HepG2 (cell line): ENCODE measurements around the gene CHPF. TPM values are rescaled to one million over a fixed set of nuclear protein-coding genes. Genes with fewer than 3 reads are reported as not detected.

Experiments
- AKAP8 ChIP-seq: sonication (generic); formaldehyde crosslinking; IDR thresholded peaks from 2 replicates; pipeline ENCODE4 v1.5.1; 2020; ENCODE audit warnings: mild to moderate bottlenecking, missing genetic modification reagents
- EEA1 ChIP-seq: sonication (generic); formaldehyde crosslinking; IDR thresholded peaks from 2 replicates; pipeline ENCODE4 v1.5.1; 2020; ENCODE audit warnings: mild to moderate bottlenecking, missing genetic modification reagents, borderline replicate concordance
- HNF4G ChIP-seq, 2 experiments: sonication (generic) in 1 of 2; formaldehyde crosslinking in 1 of 2; IDR thresholded peaks; 2 replicates each; pipeline versions ENCODE4 v1.4.0 to v1.6.1; 2011 to 2020; ENCODE audit warnings: borderline replicate concordance in 2 of 2, low read depth in 2 of 2, mild to moderate bottlenecking in 2 of 2, low read length in 1 of 2, missing genetic modification reagents in 1 of 2, moderate library complexity in 1 of 2
- HOXD1 ChIP-seq: sonication (generic); formaldehyde crosslinking; IDR thresholded peaks from 2 replicates; pipeline ENCODE4 v1.5.0; 2020; ENCODE audit warnings: missing genetic modification reagents
- MIER3 ChIP-seq: IDR thresholded peaks from 2 replicates; pipeline ENCODE4 v1.6.1; 2016; ENCODE audit warnings: missing compliant biosample characterization, borderline replicate concordance
- PAX8 ChIP-seq: sonication (generic); formaldehyde crosslinking; IDR thresholded peaks from 2 replicates; pipeline ENCODE4 v1.8.0; 2022; ENCODE audit warnings: mild to moderate bottlenecking, missing genetic modification reagents, borderline replicate concordance
- POLR2G ChIP-seq: fragments of 200-400 bp; formaldehyde crosslinking; IDR thresholded peaks from 2 replicates; pipeline ENCODE4 v1.6.1; 2018; ENCODE audit warnings: mild to moderate bottlenecking, low read depth, low read length, moderate library complexity
- RAD21 ChIP-seq: fragments of 450-650 bp; formaldehyde crosslinking; IDR thresholded peaks from 2 replicates; pipeline ENCODE4 v1.5.0; 2020; ENCODE audit warnings: mild to moderate bottlenecking
- SAP130 ChIP-seq: IDR thresholded peaks from 2 replicates; pipeline ENCODE4 v1.6.1; 2016; ENCODE audit warnings: low read depth
- TFAP4 ChIP-seq: sonication (generic); IDR thresholded peaks from 2 replicates; pipeline ENCODE4 v1.6.1; 2016; ENCODE audit warnings: low read depth, borderline replicate concordance
- ZBTB7A ChIP-seq: sonication (generic); formaldehyde crosslinking; IDR thresholded peaks from 2 replicates; pipeline ENCODE4 v1.8.0; 2022; ENCODE audit warnings: mild to moderate bottlenecking, missing genetic modification reagents
- ZFP36 ChIP-seq: fragments of 150-350 bp; IDR thresholded peaks from 2 replicates; pipeline ENCODE4 v1.6.1; 2018; ENCODE audit warnings: borderline replicate concordance, low read length, low read depth; ENCODE audit not compliant: partially characterized antibody
- ZMYM4 ChIP-seq: sonication (generic); formaldehyde crosslinking; IDR thresholded peaks from 2 replicates; pipeline ENCODE4 v1.8.1; 2023; ENCODE audit warnings: mild to moderate bottlenecking, missing genetic modification reagents
- ZNF343 ChIP-seq: sonication (generic); formaldehyde crosslinking; IDR thresholded peaks from 2 replicates; pipeline ENCODE4 v1.4.0; 2020; ENCODE audit warnings: mild to moderate bottlenecking, missing genetic modification reagents
- ZNF460 ChIP-seq: sonication (generic); formaldehyde crosslinking; IDR thresholded peaks from 2 replicates; pipeline ENCODE4 v1.5.1; 2020; ENCODE audit warnings: missing genetic modification reagents, mild to moderate bottlenecking, borderline replicate concordance
- ZNF569 ChIP-seq: sonication (generic); formaldehyde crosslinking; IDR thresholded peaks from 2 replicates; pipeline ENCODE4 v1.5.0; 2020; ENCODE audit warnings: mild to moderate bottlenecking, missing genetic modification reagents, moderate library complexity, borderline replicate concordance
- ZNF616 ChIP-seq: sonication (generic); formaldehyde crosslinking; IDR thresholded peaks from 2 replicates; pipeline ENCODE4 v1.5.0; 2020; ENCODE audit warnings: low read depth, mild to moderate bottlenecking, missing genetic modification reagents
- ZSCAN29 ChIP-seq: sonication (generic); formaldehyde crosslinking; conservative IDR thresholded peaks from 2 replicates; pipeline ENCODE4 v1.4.0; 2020; ENCODE audit warnings: mild to moderate bottlenecking, missing genetic modification reagents
- polyA plus RNA-seq, 8 experiments: library from polyadenylated mRNA; depleted of rRNA in 3 of 8; stranded (reverse) in 7 of 8; unstranded in 1 of 8; fragments of >200 nt; fragmentation: Illumina TruSeq in 4 of 8; extraction: Trizol in 4 of 8; gene quantifications; 2 replicates each; pipeline versions ENCODE4 v1.2.1 to v1.2.3, GENCODE V29; 2011 to 2016; ENCODE audit warnings: low read depth in 4 of 8, missing spikeins in 1 of 8, mixed read lengths in 1 of 8; ENCODE audit not compliant: insufficient read depth in 1 of 8
- total RNA-seq, 5 experiments: library from RNA; depleted of rRNA; stranded (reverse); fragments of >200 nt; fragmentation: Illumina TruSeq; extraction: Trizol; gene quantifications; 2 replicates each; pipeline ENCODE4 v1.2.3, GENCODE V29; 2016; ENCODE audit warnings: low read depth in 1 of 5
- TF ChIP-seq, protein P1 (sequence below): sonication (generic); formaldehyde crosslinking; IDR thresholded peaks from 2 replicates; pipeline ENCODE4 v1.4.0; 2020; ENCODE audit warnings: mild to moderate bottlenecking, missing genetic modification reagents
- TF ChIP-seq, protein P2 (sequence below): sonication (generic); formaldehyde crosslinking; IDR thresholded peaks from 2 replicates; pipeline ENCODE4 v1.4.0; 2020; ENCODE audit warnings: missing genetic modification reagents, borderline replicate concordance
- TF ChIP-seq, protein P3 (sequence below): sonication (generic); formaldehyde crosslinking; IDR thresholded peaks from 2 replicates; pipeline ENCODE4 v1.9.0; 2022; ENCODE audit warnings: missing genetic modification reagents, mild to moderate bottlenecking, borderline replicate concordance

Gene CHPF
- total and polyA plus RNA-seq, 2 of the 13 experiments (the other 11 are each of a cell fraction or from before 2014, with no cell fraction given) = 79.6 to 111 TPM

GRCh38 chr2:219509780-219510511, 33.7 kb downstream of the CHPF start (continued):
- peak; percentile 15 for TF ChIP-seq ZFP36
- TF ChIP-seq TFAP4 = peak; percentile 83
- peak; percentile 20; the same call in 1 of the 2 replicates for TF ChIP-seq ZBTB7A (CRISPR knock-in tag)
- TF ChIP-seq ZSCAN29 (CRISPR knock-in tag) = 0 out of 2 replicates have a peak, but pooled peaks have one; percentile 58
- TF ChIP-seq HOXD1 (CRISPR knock-in tag) = 0 out of 2 replicates have a peak, but pooled peaks have one; percentile 34
- TF ChIP-seq, protein P1, sequence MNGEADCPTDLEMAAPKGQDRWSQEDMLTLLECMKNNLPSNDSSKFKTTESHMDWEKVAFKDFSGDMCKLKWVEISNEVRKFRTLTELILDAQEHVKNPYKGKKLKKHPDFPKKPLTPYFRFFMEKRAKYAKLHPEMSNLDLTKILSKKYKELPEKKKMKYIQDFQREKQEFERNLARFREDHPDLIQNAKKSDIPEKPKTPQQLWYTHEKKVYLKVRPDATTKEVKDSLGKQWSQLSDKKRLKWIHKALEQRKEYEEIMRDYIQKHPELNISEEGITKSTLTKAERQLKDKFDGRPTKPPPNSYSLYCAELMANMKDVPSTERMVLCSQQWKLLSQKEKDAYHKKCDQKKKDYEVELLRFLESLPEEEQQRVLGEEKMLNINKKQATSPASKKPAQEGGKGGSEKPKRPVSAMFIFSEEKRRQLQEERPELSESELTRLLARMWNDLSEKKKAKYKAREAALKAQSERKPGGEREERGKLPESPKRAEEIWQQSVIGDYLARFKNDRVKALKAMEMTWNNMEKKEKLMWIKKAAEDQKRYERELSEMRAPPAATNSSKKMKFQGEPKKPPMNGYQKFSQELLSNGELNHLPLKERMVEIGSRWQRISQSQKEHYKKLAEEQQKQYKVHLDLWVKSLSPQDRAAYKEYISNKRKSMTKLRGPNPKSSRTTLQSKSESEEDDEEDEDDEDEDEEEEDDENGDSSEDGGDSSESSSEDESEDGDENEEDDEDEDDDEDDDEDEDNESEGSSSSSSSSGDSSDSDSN = peak; percentile 53
- peak; percentile 53 for TF ChIP-seq POLR2G
- 0 out of 2 replicates have a peak, but pooled peaks have one; percentile 10 for TF ChIP-seq PAX8 (CRISPR knock-in tag)
- no peak for TF ChIP-seq ZNF569 (CRISPR knock-in tag)
- peak; percentile 87 for TF ChIP-seq EEA1 (CRISPR knock-in tag)
- peak; percentile 63; the same call in 1 of the 2 replicates for TF ChIP-seq ZMYM4 (CRISPR knock-in tag)
- TF ChIP-seq ZNF616 = peak; percentile 63; the same call in 1 of the 2 replicates
- no peak for TF ChIP-seq ZNF460 (CRISPR knock-in tag)
- TF ChIP-seq AKAP8 (CRISPR knock-in tag) = peak; percentile 76; the same call in 1 of the 2 replicates
- TF ChIP-seq, protein P2, sequence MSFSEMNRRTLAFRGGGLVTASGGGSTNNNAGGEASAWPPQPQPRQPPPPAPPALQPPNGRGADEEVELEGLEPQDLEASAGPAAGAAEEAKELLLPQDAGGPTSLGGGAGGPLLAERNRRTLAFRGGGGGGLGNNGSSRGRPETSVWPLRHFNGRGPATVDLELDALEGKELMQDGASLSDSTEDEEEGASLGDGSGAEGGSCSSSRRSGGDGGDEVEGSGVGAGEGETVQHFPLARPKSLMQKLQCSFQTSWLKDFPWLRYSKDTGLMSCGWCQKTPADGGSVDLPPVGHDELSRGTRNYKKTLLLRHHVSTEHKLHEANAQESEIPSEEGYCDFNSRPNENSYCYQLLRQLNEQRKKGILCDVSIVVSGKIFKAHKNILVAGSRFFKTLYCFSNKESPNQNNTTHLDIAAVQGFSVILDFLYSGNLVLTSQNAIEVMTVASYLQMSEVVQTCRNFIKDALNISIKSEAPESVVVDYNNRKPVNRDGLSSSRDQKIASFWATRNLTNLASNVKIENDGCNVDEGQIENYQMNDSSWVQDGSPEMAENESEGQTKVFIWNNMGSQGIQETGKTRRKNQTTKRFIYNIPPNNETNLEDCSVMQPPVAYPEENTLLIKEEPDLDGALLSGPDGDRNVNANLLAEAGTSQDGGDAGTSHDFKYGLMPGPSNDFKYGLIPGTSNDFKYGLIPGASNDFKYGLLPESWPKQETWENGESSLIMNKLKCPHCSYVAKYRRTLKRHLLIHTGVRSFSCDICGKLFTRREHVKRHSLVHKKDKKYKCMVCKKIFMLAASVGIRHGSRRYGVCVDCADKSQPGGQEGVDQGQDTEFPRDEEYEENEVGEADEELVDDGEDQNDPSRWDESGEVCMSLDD = peak; percentile 91
- peak; percentile 18; the same call in 1 of the 2 replicates for TF ChIP-seq HNF4G (IDR thresholded peaks at IDR 0.05; ENCODE audit: borderline replicate concordance, low read depth, low read length)
- TF ChIP-seq HNF4G (CRISPR knock-in tag; IDR thresholded peaks at IDR 0.05; ENCODE audit: borderline replicate concordance, low read depth) = no peak
- TF ChIP-seq, protein P3, sequence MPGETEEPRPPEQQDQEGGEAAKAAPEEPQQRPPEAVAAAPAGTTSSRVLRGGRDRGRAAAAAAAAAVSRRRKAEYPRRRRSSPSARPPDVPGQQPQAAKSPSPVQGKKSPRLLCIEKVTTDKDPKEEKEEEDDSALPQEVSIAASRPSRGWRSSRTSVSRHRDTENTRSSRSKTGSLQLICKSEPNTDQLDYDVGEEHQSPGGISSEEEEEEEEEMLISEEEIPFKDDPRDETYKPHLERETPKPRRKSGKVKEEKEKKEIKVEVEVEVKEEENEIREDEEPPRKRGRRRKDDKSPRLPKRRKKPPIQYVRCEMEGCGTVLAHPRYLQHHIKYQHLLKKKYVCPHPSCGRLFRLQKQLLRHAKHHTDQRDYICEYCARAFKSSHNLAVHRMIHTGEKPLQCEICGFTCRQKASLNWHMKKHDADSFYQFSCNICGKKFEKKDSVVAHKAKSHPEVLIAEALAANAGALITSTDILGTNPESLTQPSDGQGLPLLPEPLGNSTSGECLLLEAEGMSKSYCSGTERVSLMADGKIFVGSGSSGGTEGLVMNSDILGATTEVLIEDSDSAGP (CRISPR knock-in tag) = peak; percentile 51
- peak; percentile 14; the same call in 1 of the 2 replicates for TF ChIP-seq RAD21 (CRISPR knock-in tag)
- 0 out of 2 replicates have a peak, but pooled peaks have one; percentile 15 for TF ChIP-seq MIER3 (CRISPR knock-in tag)
- TF ChIP-seq SAP130 = peak; percentile 27; the same call in 1 of the 2 replicates
- TF ChIP-seq ZNF343 (CRISPR knock-in tag) = no peak
